Glomerular visceral epithelial cell (primary cell): ENCODE data around the gene SYT1.

Experiments used
- DNase-seq: peaks from one replicate; pipeline ENCODE4 v3.0.0-alpha.2; 2016; ENCODE audit errors: extremely low spot score

SYT1 gene

DNA sequence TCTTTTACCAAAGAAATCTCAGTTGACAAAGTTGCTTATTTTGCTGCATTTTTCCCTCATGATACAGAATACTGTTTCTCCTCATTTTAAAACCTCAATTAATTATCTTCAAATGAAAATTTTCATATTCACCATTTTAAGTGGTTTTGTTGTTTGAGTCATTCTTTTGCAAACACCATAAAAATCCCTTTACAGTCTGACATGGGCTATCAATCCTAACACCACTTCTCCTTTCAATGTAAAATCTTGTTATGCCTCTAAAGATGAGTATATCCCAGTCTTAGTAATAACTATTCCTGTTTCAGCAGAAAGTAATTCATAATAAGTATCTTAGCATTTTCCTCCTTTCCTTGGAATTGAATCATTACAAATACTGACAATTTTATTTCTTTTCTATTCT is 192.2 kb downstream of the SYT1 start:
- DNase-seq = no peak

DNA sequence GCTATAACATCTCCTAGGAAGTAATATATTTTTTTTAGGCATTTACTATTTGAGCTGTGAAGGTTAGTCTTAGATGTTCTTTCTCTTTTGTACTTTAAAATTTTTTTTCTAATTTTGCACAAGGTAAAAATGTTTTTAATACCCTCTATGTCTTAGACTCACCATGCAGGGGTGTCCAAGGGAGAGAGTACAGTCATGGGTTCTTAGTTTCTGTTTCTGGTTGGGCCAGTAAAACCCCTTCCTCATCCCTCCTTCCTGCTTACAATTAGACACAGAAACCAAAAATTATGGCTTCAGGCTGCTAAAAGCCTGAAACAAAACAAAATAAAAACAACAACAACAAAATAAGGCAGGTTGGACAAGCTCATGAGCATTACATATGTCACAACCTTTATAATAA is 193.0 kb downstream of the SYT1 start:
- DNase-seq = no peak

DNA sequence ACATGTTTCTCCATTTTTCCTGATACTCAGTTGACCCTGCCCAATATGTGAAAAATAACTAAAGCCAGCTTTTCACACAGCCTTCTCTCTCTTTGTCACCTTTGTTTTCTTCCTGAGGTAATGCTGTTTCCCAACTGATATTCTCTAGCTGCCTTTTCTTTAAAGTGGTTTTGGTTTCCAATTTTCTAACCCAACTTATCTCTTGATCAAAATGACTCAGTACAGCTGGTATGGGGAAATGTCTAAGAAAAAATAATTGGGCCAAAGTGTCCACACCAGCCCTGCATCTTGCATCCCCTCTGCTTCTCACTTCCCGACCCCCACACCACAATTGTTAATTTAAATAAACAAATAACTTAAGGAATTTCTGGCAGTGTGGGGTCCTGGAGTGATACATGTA is 193.8 kb downstream of the SYT1 start:
- peak; percentile 46 for DNase-seq

DNA sequence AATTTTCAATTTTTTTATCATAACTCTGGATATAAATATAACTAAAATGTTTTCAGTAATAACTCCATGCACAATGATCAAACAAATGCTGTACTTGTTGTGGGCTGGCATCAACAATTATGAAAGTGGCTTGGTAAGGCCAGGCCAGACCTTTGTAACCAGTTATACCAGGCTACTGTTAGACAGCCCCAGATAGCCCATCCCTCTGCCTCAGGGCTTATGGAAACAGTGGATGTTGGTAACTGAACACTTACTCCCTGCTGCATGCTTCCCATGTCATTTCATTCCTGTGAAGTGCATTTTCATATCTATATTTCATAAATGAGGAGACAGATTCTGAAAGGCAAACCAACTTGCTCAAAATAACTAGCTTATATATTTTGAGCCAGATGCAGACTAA is 195.0 kb downstream of the SYT1 start:
- DNase-seq = no peak

DNA sequence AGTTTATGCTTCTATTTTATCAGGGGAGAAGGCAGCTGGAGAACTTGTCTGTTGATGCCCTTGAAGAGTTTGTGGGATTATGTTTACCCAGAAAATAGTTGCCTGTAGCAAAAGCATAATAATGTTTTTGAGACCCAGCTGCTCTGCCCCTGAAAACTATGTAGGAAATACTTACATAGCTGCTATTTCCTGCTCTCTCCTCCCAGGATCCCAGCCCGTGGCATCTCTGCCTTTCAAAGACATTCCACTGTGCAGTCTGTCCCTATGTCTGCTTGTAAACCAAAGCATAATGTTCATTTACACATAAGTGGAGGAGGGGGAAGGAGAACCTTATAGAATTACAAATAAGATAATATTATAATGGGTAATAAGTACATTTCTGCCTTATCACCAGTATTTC is 198.7 kb downstream of the SYT1 start:
- no peak for DNase-seq

DNA sequence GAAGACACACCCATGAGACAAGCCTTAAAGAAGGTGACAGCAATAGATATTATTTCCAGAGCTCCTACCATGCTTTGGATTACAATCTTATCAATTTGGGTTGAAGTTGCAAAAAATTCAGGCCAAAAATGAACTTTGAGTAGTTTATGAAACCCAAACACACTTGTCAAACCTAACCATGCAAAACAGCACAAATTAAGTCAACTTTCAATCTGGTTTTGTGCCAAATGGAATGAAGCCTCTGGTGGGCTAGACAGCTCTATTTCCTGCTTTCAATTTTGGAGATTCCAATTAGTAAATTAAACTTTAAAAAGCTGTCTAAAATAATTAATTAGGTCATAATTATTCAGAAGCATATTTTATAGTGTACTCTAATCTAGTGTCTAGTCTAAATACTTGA is 203.4 kb downstream of the SYT1 start:
- no peak for DNase-seq

DNA sequence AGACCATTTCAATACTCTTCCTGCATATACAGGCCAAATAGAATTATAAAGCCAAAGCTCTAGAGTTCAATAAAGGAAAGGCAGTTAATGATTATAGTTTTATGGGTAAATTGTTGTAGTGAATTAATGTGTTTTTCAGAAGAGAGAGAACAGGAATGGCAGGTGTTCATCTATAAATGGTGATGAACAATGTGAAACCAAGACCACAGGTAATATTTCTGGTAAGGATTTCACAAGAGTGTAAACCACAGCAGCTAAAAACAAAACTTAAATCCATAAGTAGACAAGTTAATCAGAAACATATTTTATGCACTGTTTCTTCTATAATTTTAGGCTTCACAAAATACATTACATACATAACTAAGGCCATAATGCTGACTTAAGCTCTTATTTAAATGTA is 204.4 kb downstream of the SYT1 start:
- DNase-seq = no peak

DNA sequence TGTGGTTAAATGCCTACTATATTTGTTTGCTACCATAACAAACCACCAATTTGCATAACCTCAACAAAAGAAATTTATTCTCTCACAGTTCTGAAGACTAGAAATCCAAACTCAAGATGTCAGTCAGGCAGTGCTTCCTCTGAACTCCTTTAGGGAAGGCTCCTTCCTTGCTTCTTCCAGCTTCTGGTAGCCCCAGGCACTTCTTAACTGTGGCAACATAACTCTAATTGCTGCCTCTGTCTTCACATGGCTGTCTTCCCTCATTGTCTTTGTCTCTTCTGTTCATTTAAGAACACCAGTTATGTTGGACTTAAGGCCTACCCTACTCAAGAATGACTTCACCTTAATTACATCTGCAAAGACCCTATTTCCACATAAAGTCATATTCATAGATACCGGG is 206.9 kb downstream of the SYT1 start:
- no peak for DNase-seq

DNA sequence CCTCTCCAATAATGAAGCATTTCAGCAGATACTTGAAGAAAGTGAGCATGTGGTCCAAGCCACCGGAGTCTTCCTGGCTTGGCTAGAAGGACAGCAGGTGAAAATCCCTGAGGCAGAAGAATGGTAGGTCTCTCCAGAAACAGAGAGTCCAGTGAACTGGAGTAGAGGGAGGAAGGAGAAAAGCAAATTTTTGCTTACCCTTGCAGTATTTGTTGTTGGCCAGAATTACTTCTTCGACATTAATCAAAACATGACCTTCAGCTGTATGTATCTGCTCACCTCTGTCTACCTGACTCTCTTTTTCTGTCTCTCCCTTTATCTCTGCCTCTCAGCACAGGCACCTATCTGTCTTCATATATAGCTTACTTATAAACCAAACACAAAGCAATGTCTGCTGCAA is 208.9 kb downstream of the SYT1 start:
- DNase-seq = no peak

DNA sequence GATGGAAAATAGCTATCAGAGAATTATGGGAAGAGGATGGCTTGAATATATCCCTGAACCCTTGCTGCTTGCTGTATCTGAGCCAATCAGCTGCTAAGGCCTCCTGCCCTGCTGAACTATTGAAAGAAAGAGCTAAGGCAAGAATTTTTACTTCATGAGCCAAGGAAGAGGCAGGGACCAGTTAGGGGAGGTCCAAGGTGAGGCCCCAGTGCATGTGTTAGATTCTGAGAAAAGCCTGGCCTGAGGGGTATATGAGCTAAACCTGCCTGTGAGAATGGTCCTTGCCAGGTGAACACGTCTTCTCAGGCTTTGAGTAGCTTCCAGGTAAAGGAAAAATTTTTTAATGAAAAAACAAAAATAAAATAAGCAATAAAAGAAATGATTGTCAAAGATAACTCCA is 218.0 kb downstream of the SYT1 start:
- DNase-seq = no peak

DNA sequence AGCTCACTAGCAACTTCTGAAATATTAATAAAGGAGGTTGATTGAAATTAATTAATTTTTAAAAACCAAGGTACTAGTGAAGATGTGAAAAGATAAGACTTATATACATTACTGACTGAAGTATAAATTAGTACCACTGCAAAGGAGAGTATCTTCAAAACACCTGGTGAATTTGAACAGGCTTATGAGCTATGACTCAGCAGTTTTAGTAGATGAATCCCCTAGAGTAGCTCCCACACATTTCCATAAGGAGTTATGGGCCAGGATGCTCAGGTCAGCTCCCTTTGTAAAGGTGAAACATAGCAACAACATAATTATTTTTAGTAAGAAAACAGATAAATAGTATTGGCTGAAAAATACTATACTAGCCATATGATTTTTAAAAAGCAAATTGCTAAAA is 218.6 kb downstream of the SYT1 start:
- DNase-seq = no peak

DNA sequence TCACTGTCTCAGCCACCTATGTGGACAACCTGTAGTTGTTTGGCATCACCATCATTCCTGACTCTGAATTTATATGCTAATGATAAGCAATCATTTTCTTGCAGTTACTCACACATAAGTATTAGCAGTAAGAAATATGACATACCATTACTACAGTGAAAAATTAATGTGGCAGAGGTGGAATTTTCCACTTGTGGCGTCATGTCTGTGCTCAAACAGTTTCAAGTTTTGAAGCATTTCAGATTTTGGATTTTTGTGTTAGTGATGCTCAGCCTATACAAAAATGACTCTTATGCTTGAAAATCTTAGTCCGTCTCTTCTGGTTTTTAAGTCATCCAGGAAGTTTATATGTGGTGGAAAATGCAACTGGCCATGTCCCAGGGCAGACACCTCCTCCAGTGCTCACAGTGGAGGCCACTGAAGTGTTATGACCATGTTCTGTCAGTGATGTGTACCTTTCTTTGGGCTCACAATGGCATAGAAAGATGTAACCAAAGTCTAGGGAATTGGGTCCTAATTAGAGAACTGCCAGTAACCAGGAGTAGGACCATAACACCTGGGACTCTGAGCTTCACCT is 220.6 kb downstream of the SYT1 start:
- DNase-seq = no peak

DNA sequence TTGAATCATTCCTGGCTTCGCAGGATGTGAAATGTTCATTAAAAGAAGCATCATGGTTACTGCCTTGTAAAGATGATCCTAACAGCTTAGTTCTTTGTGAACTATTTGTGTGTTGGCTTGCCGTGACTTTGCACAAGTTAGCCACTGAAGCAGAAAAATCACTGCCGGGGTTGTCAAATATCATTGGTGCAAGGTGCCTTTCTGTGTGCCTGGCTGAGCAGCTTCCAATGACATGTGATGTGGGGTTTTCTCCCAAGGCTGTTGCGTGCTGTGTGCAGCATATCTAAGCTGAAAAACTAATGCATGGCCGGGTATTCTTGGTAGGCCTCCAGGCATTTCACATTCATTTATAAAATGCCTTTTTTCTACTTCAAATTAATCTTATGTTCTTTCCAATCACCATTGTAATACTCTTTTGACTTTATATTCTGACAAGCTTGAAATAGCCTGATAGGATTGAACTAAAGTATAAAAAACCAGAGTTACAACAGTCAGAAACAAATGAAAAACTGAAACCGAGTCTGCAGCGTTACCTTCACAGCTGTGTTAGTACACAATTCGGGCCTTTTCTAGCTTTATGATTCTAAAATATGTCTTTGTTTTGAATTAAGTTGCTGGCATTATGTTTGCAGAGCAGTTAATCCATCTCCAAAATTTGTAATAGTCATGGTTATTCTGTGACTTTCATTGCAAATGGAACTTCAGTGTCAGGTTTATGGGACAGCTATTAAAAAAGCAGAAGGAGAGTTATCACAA is 222.1 kb downstream of the SYT1 start:
- DNase-seq = no peak

DNA sequence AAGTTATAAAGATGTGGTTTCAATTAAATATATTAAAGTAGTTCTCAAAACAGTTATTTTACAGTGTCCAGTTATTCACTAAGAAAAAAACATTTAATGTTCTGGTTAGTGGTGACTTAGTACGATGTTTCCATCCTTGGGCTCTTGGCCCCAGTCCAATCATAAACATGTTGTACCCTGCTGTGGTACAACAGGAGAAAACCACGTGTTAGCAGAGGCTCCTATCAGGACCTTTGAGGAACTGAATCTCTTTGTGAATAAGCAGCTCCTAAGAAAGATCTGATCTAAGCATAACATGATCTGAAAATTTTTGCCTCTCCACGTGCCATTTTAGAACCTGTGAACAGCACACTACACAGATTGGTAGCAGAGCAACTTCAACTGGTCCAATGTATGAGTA is 234.0 kb downstream of the SYT1 start:
- no peak for DNase-seq

DNA sequence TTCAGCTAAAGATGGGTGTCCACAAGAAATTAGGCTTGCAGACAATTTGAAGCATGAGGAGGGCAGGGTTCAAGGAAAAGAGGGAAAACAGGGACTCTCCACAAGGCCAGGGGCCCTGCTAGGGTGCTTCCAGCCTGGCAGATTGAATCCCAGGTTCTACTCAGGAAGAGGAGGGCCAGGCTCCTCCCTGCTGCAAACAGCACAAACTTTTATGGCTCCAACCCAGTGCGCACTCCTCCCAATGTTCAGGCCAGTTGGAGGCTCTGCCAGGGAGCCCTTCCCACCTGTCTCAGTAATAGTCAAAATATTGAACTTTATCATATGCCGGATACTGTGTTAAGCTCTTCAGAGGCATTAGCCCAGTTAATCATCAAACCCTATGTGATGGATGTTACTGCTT is 244.4 kb downstream of the SYT1 start:
- no peak for DNase-seq

DNA sequence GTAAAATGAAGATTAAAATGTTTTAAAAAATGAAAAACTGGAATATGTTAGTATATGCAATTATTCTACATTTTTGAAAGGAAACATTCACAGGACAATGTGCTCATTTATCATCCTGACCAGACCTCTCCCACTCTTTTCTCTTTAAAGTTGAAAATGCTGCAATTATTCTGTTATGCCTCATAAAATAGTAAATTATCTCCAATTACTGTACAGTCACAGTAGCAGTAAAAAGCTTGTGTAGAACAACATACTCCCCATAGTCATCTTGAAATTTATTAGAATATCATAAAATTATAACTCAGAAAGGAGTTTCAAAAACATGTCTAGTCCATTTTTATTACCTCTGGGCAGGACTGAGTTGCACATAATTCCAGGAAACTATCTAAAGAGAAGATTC is 250.3 kb downstream of the SYT1 start:
- DNase-seq = no peak

DNA sequence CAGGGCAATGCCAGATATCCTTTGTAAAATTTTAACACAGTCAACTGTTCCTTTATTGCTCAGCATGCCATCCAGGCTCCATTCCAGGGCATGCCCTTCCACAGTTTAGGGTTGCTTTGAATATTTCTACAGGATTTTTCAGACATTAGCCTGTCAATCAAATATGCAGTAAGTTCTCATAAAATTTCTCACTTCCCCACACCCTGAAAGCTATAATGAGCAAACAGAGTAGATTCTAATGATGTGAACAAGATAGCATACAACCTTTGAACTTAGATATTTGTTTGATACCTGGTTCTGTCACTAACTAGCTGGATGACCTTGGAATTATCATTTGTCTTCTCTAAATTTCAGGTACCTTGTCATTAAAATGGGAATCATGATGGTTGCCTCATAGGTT is 251.2 kb downstream of the SYT1 start:
- no peak for DNase-seq

DNA sequence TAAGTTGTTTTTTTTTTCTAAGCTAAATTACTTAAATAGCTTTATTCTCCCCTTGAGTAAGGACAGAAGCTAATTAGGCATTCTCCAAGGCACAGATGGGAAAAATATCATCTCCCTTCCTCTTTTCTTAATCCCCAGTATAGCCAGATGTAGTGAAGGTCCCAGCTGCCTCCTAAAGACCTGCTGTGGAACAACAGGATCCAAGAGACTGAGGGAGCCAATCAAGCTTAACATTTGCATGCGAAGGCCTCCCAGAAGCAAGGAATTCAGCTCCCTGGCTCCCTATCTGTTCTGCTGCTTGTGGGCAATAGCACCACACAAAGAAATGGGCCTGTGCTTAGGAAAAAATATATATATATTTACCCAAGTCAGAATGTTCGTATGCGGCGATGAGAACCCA is 255.2 kb downstream of the SYT1 start:
- no peak for DNase-seq

DNA sequence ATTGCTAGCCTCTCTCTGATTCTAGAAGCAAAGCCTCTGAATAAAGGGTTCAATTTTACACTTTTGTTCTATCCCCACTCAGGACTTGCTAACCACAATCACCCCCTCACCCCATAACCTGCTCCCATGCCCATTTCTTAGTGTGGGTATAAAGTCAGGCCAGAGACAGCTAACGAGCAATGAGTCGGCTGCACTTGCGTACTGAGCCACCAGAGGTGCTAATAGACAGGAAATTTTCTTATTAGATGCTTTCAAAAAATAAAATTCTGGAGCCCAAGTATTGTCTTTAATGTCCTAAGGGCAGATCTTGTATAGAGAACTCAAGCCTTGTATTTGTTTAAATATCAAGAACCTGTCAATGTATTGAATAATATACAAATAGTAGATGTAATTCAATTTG is 256.9 kb downstream of the SYT1 start:
- DNase-seq = no peak

DNA sequence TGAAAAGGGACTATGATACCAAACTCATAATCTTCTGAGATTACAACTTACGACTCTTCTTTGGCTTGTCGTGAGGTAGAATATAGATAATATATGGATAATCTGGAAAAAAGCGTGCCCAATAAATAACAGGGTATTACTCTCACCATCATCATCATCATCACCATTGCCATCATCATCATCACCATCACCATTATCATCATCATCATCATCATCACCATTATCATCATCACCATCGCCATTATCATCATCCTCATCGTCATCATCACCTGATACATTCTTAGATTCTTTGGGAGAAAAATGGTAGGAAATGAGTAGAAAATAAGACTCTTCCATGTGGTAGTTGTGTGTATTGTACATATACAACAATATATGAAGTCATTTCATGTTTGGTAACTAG is 259.8 kb downstream of the SYT1 start:
- no peak for DNase-seq

DNA sequence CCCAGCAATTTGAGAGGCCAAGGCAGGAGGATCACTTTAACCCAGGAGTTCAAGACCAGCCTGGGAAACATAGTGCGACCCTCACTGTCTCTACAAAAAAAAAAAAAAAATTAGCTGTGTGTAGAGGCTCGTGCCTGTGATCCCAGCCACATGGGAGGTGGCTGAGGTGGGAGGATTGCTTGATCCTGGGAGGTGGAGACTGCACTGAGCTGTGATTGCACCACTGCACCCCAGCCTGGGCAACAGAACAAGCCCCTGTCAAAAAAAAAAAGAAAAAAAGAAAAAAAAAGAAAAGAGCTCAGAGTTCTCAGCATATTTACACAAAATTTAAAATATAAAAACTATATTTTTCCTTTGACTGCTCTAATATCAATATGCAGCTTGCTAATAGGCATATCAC is 260.8 kb downstream of the SYT1 start:
- no peak for DNase-seq

DNA sequence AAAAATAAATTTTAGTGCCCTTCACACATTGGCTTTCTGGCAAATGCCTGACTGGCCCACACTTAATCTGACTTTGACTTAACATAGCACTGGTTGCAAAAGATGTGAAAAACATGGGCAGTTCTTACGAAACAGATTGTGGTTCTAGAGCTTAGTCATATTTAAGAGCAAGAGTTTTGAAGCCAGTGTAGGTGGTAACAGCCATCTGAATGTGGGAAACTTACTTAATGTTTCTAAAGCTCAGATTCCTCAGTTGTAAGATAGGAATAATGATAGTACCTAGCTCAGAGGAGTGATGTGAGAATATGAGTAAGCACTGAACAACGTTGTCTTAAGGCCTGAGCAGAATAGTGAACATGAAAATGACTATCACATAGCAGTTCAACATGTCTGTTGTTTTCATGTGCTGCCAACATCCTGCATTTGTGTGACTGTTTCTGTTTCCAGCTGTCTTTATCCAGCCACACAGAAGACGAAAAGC is 262.7 kb downstream of the SYT1 start:
- DNase-seq = peak; percentile 56

DNA sequence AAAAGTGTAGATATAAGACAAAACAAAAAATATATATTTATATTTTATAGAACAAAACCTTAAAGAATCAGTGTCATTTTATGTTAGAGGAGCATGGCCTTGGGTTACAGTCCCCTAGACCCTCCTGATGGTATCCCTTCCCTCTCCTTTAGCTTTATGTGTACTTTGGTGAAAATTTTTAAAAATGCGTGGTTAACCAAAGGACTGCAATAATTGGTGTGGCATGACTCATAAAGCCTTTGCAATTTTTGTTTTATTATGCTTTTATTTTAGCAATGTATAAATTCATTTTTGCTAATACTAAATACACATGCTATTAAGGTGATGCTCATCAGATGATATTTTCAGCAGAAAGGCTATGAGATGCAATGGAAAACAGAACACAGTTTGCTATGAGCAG is 264.4 kb downstream of the SYT1 start:
- no peak for DNase-seq

DNA sequence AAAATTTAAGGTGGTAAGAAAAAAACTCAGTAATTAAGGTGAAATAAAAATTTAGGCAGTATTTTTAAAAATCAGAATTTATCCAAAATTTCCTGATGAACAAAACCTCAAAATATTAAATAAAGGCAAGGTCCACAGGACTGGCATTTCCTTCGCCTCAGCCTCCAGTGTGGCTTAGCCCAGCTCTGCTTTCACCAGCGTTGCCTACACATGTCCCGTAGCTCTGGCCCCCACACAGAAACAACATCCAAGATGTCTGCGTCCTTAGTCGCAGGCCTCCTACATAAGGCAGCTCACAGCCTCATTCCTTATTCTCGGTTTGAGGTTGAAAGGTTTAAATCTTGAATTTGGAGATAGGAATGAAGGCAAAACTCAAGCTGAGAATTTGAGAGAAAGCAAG is 274.3 kb downstream of the SYT1 start:
- no peak for DNase-seq
